Tibial nerve (tissue), 4 donors: ENCODE results near the gene UBA6. TPM values are rescaled to one million over a fixed set of nuclear protein-coding genes. Genes with fewer than 3 reads are reported as not detected.

ENCODE experiments used
- DNase-seq, 2 donors: peaks; one replicate each; pipeline ENCODE4 v3.0.0-alpha.2; 2019; ENCODE audit warnings: low spot score in 2 of 2
- H3K27ac ChIP-seq, 4 donors: fragments of 200-600 bp; sonication (generic) in 3 of 4; one replicate each; pipeline ENCODE4 v1.5.1; 2017 to 2019; ENCODE audit warnings: mild to moderate bottlenecking in 1 of 4
- H3K27me3 ChIP-seq, 2 donors: fragments of 200-600 bp; sonication (generic) in 1 of 2; one replicate each; pipeline versions ENCODE4 v1.5.1 to v1.6.0; 2017 to 2019
- H3K36me3 ChIP-seq, 3 donors: fragments of 200-600 bp; sonication (generic); one replicate each; pipeline ENCODE4 v1.5.1; 2018 to 2019
- H3K4me1 ChIP-seq, 4 donors: fragments of 200-600 bp; sonication (generic) in 3 of 4; one replicate each; pipeline ENCODE4 v1.5.1; 2017 to 2019
- H3K4me3 ChIP-seq, 4 donors: fragments of 200-600 bp; sonication (generic) in 3 of 4; one replicate each; pipeline ENCODE4 v1.5.1; 2017 to 2019; ENCODE audit warnings: mild to moderate bottlenecking in 1 of 4, moderate library complexity in 1 of 4
- H3K9me3 ChIP-seq, 4 donors: fragments of 200-600 bp; sonication (generic) in 3 of 4; one replicate each; pipeline ENCODE4 v1.5.1; 2017 to 2019
- EP300 ChIP-seq, 2 donors: sonication (generic); formaldehyde crosslinking; IDR thresholded peaks; one replicate each; pipeline ENCODE4 v1.6.1; 2017; ENCODE audit warnings: antibody characterized with exemption in 2 of 2, mild to moderate bottlenecking in 1 of 2
- POLR2A ChIP-seq, 2 donors: fragments of 450-650 bp; IDR thresholded peaks; one replicate each; pipeline ENCODE4 v1.6.1; 2017; ENCODE audit warnings: antibody characterized with exemption in 2 of 2, mild to moderate bottlenecking in 2 of 2, moderate library complexity in 2 of 2
- WGBS, 2 donors: methylation state at CpG; one replicate each; pipeline ENCODE4 v1.1.5; 2018; 5-methylcytosine and 5-hydroxymethylcytosine counted together
- total RNA-seq, 4 donors: library from RNA; depleted of rRNA; stranded (reverse); fragments of >200 nt; gene quantifications; one replicate each; pipeline ENCODE4 v1.1.0, GENCODE V29; 2016
- TF ChIP-seq, protein P1 (sequence below), 5 experiments: fragments of 200-600 bp in 3 of 5; fragments of 450-650 bp in 2 of 5; sonication (generic) in 3 of 5; IDR thresholded peaks; one replicate each; pipeline ENCODE4 v1.5.1; 2016 to 2019; ENCODE audit warnings: antibody characterized with exemption in 5 of 5, mild to moderate bottlenecking in 3 of 5, moderate library complexity in 2 of 5

UBA6 gene
- total RNA-seq, 4 donors from 2014 or later, result 22.9 to 51.5 (median 36.9) TPM

DNA sequence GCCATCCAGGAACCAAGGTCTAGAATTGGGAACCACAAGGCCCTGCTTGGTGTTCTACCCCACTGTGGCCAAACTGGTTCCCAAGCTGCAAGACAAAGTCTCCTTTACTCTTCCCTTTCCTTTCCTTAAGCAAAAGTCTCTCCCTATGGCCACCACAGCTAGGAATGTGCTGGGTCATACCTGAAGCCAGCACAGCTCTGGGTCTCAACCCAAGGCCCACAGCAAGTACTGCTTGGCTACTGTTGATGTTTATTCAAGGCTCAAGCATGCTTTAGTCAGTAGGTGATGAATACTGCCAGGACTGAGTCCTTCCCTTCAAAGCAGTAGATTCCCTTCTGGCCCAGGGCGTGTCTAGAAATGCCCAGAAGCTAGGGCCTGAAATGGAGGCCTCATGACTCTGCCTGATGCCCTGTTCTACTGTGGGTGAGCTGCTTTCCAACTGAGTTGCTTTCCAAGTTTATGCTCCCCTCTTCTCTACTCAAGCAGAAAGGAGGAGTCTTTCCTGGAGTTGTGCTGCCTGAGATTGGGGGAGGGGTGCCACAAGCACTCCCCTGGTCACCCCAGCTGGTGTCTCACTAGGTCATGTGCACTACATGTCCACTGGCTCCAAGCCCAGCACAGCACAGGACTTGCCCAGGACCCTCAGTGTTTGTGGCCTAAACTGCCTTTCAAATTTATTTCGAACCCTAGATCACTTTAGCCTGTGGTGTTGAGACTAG lies 97.5 kb downstream of the UBA6 start:
- WGBS, 2 donors, result 78 to 94% methylated on average over 1 to 2 of the region's 2 CpGs
- Histone ChIP-seq H3K4me1 (no peaks in the 10 kb centered on the region), H3K9me3 (no peaks in the 10 kb centered on the region), H3K36me3 (no peaks in the 10 kb centered on the region), H3K27me3 (no peaks in the 10 kb centered on the region), H3K27ac (no peak overlapping the region), H3K4me3 (no peak overlapping the region)
- TF ChIP-seq EP300 (IDR thresholded peaks at IDR 0.05) (no peak), POLR2A (IDR thresholded peaks at IDR 0.05) (no peak)
- TF ChIP-seq, protein P1, sequence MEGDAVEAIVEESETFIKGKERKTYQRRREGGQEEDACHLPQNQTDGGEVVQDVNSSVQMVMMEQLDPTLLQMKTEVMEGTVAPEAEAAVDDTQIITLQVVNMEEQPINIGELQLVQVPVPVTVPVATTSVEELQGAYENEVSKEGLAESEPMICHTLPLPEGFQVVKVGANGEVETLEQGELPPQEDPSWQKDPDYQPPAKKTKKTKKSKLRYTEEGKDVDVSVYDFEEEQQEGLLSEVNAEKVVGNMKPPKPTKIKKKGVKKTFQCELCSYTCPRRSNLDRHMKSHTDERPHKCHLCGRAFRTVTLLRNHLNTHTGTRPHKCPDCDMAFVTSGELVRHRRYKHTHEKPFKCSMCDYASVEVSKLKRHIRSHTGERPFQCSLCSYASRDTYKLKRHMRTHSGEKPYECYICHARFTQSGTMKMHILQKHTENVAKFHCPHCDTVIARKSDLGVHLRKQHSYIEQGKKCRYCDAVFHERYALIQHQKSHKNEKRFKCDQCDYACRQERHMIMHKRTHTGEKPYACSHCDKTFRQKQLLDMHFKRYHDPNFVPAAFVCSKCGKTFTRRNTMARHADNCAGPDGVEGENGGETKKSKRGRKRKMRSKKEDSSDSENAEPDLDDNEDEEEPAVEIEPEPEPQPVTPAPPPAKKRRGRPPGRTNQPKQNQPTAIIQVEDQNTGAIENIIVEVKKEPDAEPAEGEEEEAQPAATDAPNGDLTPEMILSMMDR (IDR thresholded peaks at IDR 0.05), result no peak
- DNase-seq, result no peak

DNA sequence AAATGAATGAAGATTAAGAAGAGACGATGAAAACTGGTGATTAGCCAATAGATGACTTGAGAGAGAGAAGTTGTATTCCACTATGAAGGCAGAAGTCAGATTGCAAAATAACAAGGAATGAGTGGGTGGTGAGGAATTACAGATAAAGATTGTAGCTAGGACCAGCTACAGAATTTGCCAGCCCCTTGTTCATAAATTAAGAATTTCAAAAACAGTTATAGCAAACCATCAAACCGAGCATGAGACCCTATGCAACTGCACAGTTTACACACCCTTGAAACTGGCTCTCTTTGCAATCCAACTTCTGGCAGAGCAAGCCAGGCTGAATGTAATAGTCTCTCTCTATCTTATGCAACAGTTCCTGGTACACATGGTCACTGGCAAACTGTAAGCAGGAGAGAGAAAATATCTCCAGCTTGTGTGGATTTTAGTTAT lies 107.2 kb downstream of the UBA6 start:
- no peak for DNase-seq
- Histone ChIP-seq H3K9me3 (no peaks in the 10 kb centered on the region), H3K27ac (no peak overlapping the region), H3K4me3 (no peak overlapping the region), H3K36me3 (no peaks in the 10 kb centered on the region), H3K4me1 (no peaks in the 10 kb centered on the region), H3K27me3 (no peaks in the 10 kb centered on the region)
- 42 to 48% methylated on average over 2 of the region's 2 CpGs for WGBS, 2 donors
- TF ChIP-seq POLR2A (IDR thresholded peaks at IDR 0.05) (no peak), EP300 (IDR thresholded peaks at IDR 0.05) (no peak)
- TF ChIP-seq, protein P1 (IDR thresholded peaks at IDR 0.05), result no peak

DNA sequence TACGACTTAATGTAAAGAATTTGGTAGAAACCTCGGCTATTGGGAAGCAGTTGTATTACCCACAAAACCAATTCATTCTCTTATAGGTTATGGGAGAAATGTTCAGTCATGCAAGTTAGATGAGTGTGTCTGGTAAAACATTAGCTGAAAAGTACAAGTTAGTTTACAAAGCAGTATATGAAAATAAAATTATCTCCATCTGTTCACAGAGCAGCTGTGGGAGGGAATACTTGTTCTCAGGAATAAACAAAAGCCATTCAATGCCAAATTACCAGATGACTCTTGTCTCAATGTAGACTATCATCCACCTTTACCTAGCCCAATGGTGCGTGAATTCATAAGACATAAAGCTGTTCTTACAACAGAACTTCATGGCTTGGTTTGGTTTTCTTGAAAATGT lies 113.8 kb downstream of the UBA6 start:
- TF ChIP-seq EP300 (IDR thresholded peaks at IDR 0.05), result no peak
- TF ChIP-seq, protein P1 (IDR thresholded peaks at IDR 0.05), result no peak
- no peak for TF ChIP-seq POLR2A (IDR thresholded peaks at IDR 0.05)
- no peak for DNase-seq
- Histone ChIP-seq H3K9me3 (no peaks in the 10 kb centered on the region), H3K4me3 (no peak overlapping the region), H3K4me1 (no peaks in the 10 kb centered on the region), H3K27ac (no peak overlapping the region), H3K36me3 (no peaks in the 10 kb centered on the region), H3K27me3 (no peaks in the 10 kb centered on the region)
- WGBS, 2 donors, result 94 to 96% methylated on average over 3 of the region's 3 CpGs

DNA sequence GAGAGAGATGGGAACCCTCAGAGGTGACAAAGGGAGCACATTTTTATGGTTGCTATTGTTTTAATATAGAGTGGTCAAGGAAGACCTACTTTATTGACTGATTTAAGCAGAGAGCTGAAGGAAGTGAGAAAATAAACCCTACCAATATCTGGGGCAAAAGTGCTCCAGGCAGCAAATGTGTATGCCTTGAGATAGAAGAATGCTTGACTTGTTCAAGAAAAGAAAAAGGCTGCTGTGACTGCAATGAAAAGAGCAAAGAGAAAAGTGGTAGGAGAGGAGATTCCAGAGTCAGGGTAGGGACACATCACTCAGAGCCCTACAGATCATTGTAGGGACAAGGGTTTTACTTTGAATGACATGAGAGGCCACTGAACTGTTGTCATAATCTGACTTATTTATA lies 116.5 kb downstream of the UBA6 start:
- no peak for DNase-seq
- Histone ChIP-seq H3K4me1 (no peaks in the 10 kb centered on the region), H3K9me3 (no peaks in the 10 kb centered on the region), H3K36me3 (no peaks in the 10 kb centered on the region), H3K27me3 (no peaks in the 10 kb centered on the region), H3K4me3 (no peak overlapping the region), H3K27ac (no peak overlapping the region)
- TF ChIP-seq EP300 (IDR thresholded peaks at IDR 0.05), result no peak
- TF ChIP-seq, protein P1 (IDR thresholded peaks at IDR 0.05), result no peak
- no peak for TF ChIP-seq POLR2A (IDR thresholded peaks at IDR 0.05)

DNA sequence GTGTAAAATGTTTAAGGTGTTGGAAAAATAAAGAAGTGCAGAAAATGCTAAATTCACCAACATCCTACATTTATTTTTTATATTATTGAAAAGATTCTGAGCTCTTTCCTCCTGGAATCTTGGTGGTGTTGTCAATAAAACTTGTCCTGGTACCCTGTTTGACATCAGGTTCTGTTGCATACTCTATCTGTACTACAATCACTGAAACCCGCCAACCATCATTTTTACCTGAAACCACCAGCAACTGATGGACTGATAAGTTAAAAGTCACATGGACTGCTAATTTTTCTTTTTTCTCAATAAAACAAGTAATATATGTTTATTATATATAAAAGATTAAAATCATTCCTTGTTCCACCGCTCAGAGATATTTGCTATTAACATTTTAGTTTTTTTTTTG lies 119.0 kb downstream of the UBA6 start:
- no peak overlapping the region for H3K4me3 ChIP-seq
- no peak for DNase-seq
- WGBS, 2 donors, result 48 to 49% methylated on average over 2 of the region's 2 CpGs
- H3K27ac ChIP-seq, result no peak overlapping the region
- no peaks in the 10 kb centered on the region for H3K36me3 ChIP-seq
- H3K4me1 ChIP-seq, result no peaks in the 10 kb centered on the region
- no peaks in the 10 kb centered on the region for H3K27me3 ChIP-seq
- no peaks in the 10 kb centered on the region for H3K9me3 ChIP-seq
- TF ChIP-seq, protein P1 (IDR thresholded peaks at IDR 0.05), result no peak
- TF ChIP-seq EP300 (IDR thresholded peaks at IDR 0.05) (no peak), POLR2A (IDR thresholded peaks at IDR 0.05) (no peak)
